HUES48 (cell line): ENCODE data around the gene FN3K.

Source experiments
- H3K27ac ChIP-seq: one replicate; pipeline ENCODE4 v1.7.0; 2013; ENCODE audit warnings: low read depth, low read length, inconsistent platforms
- H3K27me3 ChIP-seq: 2 replicates; pipeline ENCODE4 v1.6.1; 2013; ENCODE audit warnings: mild to moderate bottlenecking, low read length; ENCODE audit not compliant: control insufficient read depth, insufficient read depth
- H3K36me3 ChIP-seq: 2 replicates; pipeline ENCODE4 v1.6.1; 2013; ENCODE audit warnings: low read length; ENCODE audit not compliant: control insufficient read depth, insufficient read depth
- H3K4me1 ChIP-seq: 2 replicates; pipeline ENCODE4 v1.6.1; 2013; ENCODE audit warnings: mild to moderate bottlenecking, low read length; ENCODE audit not compliant: control insufficient read depth, insufficient read depth
- H3K4me3 ChIP-seq: 2 replicates; pipeline ENCODE4 v1.5.1; 2013; ENCODE audit warnings: mild to moderate bottlenecking, low read depth, low read length
- H3K9ac ChIP-seq: 2 replicates; pipeline ENCODE4 v1.6.1; 2013; ENCODE audit warnings: mild to moderate bottlenecking, low read depth, low read length, moderate library complexity
- H3K9me3 ChIP-seq: 2 replicates; pipeline ENCODE4 v1.6.1; 2013; ENCODE audit warnings: low read length; ENCODE audit not compliant: control insufficient read depth, insufficient read depth

The FN3K gene

DNA sequence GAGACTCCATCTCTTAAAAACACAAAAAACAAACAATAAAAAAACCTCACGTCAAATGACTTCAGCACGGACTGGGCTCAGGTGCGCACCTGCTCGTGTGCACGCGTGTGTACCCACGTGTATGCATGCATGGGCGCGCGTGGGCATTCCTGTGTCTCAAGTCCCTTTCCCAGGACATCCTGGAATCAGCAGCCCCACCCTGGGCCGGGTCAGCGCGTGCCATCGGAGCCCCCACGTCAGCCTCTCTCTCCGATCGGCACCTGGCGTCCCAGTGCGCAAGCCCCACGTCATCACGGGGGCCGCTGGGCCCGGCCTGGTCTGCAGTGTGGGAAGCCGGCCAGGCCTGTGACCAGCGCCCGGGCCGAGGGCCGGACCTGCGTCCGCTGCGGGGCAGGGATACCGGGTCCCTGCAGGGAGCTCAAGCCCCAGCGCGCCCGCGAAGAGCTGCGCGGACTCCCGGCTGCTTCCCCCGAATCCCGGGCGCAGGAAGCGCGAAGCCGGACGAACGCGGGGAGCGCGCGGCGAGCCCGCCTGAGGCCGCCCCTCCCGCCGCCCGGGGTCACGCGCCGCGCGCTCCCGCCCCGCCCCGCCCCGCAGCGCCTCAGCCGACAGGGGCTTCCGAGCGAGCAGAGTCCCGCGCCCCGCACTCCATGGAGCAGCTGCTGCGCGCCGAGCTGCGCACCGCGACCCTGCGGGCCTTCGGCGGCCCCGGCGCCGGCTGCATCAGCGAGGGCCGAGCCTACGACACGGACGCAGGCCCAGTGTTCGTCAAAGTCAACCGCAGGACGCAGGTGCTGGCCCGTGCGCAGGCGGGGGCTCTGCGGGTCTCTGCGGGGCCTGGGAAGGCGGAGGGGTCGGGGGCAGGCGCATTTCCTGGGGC is at the start of gene FN3K:
TSS of gene FN3K (plus strand) at position 629 of the 880 bp plus-strand sequence. CDS start at position 651, 22 bp downstream.
- Histone ChIP-seq H3K9ac (peak within 1 kb of the TSS; percentile 83; the same call in 1 of the 2 replicates), H3K36me3 (peaks cover 6% of the 10 kb centered on the region; the same call in 1 of the 2 replicates), H3K27ac (no peak within 1 kb of the TSS), H3K4me1 (no peaks in the 10 kb centered on the region), H3K9me3 (no peaks in the 10 kb centered on the region; the same call in 1 of the 2 replicates), H3K4me3 (peak within 1 kb of the TSS; percentile 75), H3K27me3 (no peaks in the 10 kb centered on the region)

DNA sequence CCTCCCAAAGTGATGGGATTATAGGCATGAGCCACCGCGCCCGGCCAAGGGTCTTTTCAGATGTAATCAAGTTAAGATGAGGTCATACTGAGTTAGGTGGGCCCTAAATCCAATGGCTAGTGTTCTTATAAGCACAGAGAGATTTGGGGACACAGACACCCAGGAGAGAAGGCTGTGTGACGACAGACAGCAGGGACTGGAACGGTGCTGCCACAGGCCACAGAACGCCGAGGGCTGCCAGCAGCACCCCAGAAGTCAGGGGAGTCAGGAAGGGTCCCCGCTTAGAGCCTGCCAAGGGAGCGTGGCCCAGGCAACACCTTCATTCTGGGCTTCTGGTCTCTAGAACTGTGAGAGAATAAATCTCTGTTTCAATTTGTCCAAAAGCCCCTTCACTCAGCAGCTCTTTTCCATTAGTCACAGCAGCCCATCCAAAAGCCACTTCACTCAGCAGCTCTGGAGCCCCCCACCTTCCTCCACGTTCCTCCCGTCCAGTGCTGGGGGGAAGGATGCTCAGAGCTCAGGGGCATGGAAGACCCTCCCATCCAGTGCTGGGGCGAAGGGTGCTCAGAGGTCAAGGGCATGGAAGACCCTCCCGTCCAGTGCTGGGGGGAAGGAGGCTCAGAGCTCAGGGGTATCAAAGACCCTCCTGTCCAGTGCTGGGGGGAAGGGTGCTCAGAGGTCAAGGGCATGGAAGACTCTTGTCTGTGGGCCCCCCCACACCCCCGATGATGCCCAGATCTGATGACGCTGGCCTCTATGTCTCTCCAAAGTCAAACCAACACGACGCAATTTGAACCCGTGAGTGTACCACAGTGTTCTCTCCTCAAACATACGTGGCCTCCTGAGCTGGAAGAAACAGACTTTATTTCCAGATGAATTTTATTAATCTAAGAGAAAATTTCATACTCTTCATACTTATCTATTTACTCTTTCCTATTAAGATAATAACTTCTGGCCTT is 48.8 kb upstream of the FN3K start:
- Histone ChIP-seq H3K36me3 (no peaks in the 10 kb centered on the region), H3K27me3 (no peaks in the 10 kb centered on the region), H3K4me3 (no peak overlapping the region), H3K27ac (no peak overlapping the region), H3K9ac (no peak overlapping the region), H3K9me3 (no peaks in the 10 kb centered on the region), H3K4me1 (no peaks in the 10 kb centered on the region)

DNA sequence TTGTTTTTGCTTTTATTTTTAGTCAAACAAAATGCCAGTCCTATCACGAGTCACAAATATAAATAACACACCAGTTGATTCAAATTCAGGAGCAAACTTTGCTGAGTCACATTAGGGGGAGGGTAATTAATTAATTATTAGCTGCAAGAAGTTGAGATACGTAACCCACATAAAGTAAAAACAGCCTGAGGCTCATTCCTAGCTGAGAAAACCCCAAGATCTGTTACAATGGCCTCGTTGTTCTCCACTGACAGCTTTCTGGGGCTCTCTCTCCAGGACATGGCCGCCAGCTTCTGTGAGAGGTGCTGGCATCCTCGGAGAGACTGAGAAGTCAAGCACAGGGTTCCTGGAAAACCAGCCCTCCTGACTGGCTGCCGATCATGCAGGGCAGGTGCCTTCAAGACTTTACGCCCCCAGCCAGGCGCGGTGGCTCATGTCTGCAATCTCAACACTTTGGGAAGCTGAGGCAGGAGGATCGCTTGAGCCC is 48.0 kb upstream of the FN3K start:
- H3K9ac ChIP-seq, result no peak overlapping the region
- no peak overlapping the region for H3K27ac ChIP-seq
- no peaks in the 10 kb centered on the region for H3K9me3 ChIP-seq
- H3K4me1 ChIP-seq, result no peaks in the 10 kb centered on the region
- H3K4me3 ChIP-seq, result no peak overlapping the region
- H3K36me3 ChIP-seq, result no peaks in the 10 kb centered on the region
- H3K27me3 ChIP-seq, result no peaks in the 10 kb centered on the region

DNA sequence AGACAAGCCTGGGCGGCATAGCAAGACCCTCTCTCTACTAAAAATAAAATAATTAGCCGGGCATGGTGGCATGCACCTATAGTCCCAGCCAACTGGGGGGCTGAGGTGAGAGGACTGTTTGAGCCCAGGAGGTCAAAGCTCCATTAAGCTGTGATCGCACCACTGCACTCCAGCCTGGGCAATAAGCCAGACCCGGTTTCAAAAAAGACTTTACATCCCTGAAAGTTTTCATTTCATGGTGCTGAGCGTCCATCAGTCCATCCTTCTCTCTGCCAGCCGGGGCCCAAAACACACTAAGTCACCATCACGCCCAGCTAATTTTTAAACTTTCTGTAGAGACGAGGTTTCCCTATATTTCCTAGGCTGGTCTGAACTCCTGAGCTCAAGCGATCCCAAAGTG is 47.5 kb upstream of the FN3K start:
- no peaks in the 10 kb centered on the region for H3K36me3 ChIP-seq
- no peak overlapping the region for H3K27ac ChIP-seq

DNA sequence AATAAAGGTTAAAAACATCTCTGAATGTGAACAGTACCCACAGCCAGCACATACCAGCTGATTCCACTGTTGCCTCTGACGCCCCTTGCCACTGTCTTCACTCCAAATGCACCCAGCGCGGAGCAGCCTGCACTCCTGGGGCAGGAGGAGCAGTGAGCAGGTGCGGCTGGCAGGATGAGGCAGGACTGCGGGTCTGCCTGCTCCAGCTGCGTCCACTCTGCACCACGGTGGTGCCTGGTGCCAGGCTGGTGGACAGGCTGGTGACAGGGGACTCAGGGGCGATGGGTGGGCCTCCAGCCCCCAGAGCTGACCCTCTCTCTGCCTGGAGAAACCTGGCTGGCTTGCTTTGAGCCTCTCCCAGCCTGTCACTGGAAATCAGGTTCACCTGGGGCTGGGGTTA is 46.3 kb upstream of the FN3K start:
- no peaks in the 10 kb centered on the region for H3K9me3 ChIP-seq
- H3K27ac ChIP-seq, result no peak overlapping the region
- no peak overlapping the region for H3K9ac ChIP-seq
- H3K4me1 ChIP-seq, result no peaks in the 10 kb centered on the region
- H3K27me3 ChIP-seq, result no peaks in the 10 kb centered on the region
- no peaks in the 10 kb centered on the region for H3K36me3 ChIP-seq
- no peak overlapping the region for H3K4me3 ChIP-seq

More for the DNA sequence above, 47.5 kb upstream of the FN3K start:
- no peak overlapping the region for H3K4me3 ChIP-seq
- no peaks in the 10 kb centered on the region for H3K27me3 ChIP-seq
- H3K9ac ChIP-seq, result no peak overlapping the region
- no peaks in the 10 kb centered on the region for H3K4me1 ChIP-seq
- no peaks in the 10 kb centered on the region for H3K9me3 ChIP-seq

DNA sequence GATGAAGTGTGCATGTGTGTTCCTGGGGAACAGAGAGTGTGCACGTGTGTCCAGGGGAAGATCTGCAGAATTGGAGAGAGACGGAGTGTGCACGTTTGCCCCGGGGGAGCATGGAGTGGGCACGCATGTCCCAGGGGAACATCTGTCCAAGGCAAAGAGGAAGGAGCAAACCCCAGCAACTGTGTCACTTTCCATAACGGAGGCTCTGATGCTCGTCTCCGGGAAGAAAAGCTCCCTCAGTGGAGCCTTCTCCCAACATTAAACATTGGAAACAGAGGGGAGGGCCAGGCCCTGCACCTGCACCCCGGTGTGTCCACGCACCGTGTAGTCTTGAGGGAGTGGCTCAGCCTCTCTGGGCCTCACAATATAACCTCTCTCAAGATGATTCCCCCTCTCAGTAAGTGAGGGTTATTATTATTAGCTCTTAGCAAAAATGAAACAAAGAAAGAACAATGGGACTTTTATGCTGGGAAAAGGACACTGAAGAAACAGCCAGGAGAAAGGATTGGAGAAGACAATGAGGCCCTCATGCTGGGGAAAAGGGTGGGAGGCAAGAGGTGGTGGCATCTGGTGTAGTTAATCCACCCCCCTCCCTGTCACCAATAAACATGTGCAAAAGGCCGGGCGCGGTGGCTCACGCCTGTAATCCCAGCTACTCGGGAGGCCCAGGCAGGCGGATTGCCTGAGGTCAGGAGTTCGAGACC is 44.5 kb upstream of the FN3K start:
- no peak overlapping the region for H3K9ac ChIP-seq
- peaks cover under 1% of the 10 kb centered on the region for H3K27me3 ChIP-seq
- no peaks in the 10 kb centered on the region for H3K36me3 ChIP-seq
- H3K4me3 ChIP-seq, result no peak overlapping the region
- H3K4me1 ChIP-seq, result no peaks in the 10 kb centered on the region
- H3K27ac ChIP-seq, result no peak overlapping the region
- no peaks in the 10 kb centered on the region; the same call in 1 of the 2 replicates for H3K9me3 ChIP-seq

DNA sequence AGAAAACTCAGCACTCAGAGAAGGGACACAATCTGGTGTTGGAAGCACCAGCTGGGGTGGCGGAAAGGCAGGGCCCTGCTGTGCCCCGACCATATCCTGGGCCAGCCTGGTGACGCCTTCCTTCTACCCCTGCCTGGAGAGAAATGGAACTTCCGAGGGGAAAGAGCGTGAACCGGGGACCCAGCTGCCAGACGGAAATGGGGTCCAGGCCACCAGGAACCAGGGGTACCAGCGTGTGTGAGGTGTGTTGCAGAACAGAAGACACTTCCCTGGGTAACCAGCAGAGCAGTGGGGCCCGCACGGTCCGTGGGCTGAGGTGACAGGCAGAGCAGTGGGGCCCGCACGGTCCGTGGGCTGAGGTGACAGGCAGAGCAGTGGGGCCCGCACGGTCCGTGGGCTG is 43.7 kb upstream of the FN3K start:
- Histone ChIP-seq H3K27me3 (peaks cover 8% of the 10 kb centered on the region), H3K9ac (no peak overlapping the region), H3K27ac (no peak overlapping the region), H3K9me3 (no peaks in the 10 kb centered on the region; the same call in 1 of the 2 replicates), H3K4me3 (no peak overlapping the region), H3K36me3 (no peaks in the 10 kb centered on the region), H3K4me1 (no peaks in the 10 kb centered on the region)

DNA sequence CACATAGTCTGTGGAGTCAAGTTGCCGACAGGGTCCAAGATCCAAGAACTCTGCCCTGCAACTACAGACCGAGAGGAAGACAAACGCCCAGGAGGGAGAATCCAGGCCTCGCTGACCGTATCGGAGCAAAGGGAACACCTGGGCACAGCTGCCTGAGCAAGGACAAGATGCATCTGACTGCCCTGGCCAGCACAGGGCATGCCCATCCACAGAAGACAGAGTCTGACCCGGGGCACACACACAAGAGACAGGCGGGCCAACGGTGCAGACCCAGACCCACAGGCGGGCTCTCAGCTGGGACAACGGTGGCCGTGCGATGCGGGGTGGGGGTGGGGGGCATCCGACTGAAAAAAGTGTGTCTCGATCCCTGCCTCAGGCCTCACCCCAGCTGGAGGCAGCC is 43.1 kb upstream of the FN3K start:
- Histone ChIP-seq H3K4me3 (no peak overlapping the region), H3K9ac (no peak overlapping the region)

DNA sequence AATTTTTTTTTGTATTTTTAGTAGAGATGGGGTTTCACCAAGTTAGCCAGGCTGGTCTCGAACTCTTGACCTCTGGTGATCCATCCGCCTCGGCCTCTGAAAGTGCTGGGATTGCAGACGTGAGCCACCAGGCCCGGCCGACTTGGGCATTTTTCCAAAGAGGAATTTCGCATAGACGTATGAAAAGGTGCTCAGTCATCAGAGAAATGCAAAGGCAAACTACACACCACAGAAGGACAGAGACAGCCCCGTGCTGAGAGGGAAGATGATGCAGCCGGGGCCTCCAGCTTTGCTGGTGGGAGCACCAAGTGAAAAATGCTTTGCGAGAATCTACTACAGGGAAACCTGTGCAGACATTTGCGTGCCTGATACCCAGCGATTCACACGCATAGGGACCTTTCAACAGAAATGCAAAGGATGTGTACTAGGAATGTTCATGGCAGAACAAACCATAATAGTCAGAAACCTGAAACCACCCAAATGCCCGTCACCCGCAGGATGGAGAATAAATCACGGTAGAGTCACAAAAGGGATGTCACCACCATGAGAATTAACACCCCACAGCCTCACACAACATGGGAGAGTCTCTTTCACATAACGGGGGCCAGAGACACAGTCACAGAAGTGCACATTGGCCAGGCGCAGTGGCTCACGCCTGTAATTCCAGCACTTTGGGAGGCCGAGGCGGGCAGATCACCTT is 42.1 kb upstream of the FN3K start:
- no peak overlapping the region for H3K4me3 ChIP-seq
- H3K9ac ChIP-seq, result no peak overlapping the region
- H3K27ac ChIP-seq, result no peak overlapping the region
- H3K36me3 ChIP-seq, result no peaks in the 10 kb centered on the region
- peaks cover 23% of the 10 kb centered on the region for H3K27me3 ChIP-seq
- no peaks in the 10 kb centered on the region; the same call in 1 of the 2 replicates for H3K9me3 ChIP-seq
- no peaks in the 10 kb centered on the region for H3K4me1 ChIP-seq

More for the DNA sequence above, 43.1 kb upstream of the FN3K start:
- no peaks in the 10 kb centered on the region for H3K4me1 ChIP-seq
- H3K9me3 ChIP-seq, result no peaks in the 10 kb centered on the region; the same call in 1 of the 2 replicates
- no peak overlapping the region for H3K27ac ChIP-seq
- H3K27me3 ChIP-seq, result peaks cover 14% of the 10 kb centered on the region
- no peaks in the 10 kb centered on the region for H3K36me3 ChIP-seq

DNA sequence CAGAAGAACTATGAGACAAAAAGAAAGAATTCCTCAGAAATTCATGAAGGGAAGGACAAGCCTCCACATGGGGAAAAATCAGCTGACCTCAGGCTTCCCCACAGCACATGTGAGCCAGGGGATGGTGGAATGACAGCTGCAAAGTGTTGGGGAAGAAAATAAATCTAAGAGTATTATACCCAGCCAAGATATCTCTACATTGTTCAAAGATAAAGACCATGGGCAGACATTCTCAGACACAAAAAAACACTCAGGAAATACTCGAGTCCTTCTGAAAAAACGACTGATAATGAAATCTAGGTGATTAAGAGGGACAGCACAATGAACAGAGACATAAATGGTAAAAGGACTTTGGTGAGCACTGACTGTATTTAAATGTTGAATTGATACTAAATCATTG is 40.8 kb upstream of the FN3K start:
- Histone ChIP-seq H3K4me3 (no peak overlapping the region), H3K27me3 (peaks cover 29% of the 10 kb centered on the region), H3K4me1 (no peaks in the 10 kb centered on the region), H3K9ac (no peak overlapping the region), H3K9me3 (no peaks in the 10 kb centered on the region; the same call in 1 of the 2 replicates), H3K36me3 (no peaks in the 10 kb centered on the region), H3K27ac (no peak overlapping the region)
